HG02642 (cell line): ENCODE results near the gene PSMD13.
A peak's percentile ranks its signal among the peaks of the same experiment; 100 is the strongest.

Source experiments
- ATAC-seq: cut with Tn5 transposase; IDR thresholded peaks from one replicate; pipeline ENCODE4 v1.9.1; 2021; ENCODE audit warnings: mild to moderate bottlenecking; ENCODE audit not compliant: unreplicated experiment, poor library complexity

The PSMD13 gene

GRCh38 chr11:203945-204586 is 32.7 kb upstream of the PSMD13 start:
- ATAC-seq, result no peak

DNA sequence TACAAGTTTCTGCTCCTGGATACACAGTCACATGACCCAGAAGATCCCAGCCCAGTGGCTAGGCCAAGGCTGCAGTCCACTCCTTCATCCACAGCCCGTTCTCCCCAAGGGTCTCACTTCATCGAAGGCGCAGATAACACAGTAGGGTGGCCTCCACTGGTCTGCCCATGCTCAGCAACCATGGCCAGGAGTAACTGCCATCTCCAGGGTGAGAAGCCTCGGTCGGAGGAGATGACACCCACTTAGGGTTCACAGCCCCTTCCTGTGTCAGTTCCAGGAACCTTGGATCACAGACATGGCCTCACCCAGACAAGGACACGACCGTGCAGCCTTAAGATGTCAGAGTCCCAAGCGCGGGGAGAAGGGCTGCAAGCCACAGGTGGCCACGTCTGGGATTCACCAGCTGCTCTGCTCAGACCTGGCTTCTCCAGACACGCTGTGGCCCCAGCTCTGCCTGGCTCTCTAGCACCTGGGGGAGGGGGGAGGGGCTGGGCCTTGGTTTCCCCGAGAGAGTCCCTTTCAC is 32.1 kb upstream of the PSMD13 start:
- no peak for ATAC-seq

DNA sequence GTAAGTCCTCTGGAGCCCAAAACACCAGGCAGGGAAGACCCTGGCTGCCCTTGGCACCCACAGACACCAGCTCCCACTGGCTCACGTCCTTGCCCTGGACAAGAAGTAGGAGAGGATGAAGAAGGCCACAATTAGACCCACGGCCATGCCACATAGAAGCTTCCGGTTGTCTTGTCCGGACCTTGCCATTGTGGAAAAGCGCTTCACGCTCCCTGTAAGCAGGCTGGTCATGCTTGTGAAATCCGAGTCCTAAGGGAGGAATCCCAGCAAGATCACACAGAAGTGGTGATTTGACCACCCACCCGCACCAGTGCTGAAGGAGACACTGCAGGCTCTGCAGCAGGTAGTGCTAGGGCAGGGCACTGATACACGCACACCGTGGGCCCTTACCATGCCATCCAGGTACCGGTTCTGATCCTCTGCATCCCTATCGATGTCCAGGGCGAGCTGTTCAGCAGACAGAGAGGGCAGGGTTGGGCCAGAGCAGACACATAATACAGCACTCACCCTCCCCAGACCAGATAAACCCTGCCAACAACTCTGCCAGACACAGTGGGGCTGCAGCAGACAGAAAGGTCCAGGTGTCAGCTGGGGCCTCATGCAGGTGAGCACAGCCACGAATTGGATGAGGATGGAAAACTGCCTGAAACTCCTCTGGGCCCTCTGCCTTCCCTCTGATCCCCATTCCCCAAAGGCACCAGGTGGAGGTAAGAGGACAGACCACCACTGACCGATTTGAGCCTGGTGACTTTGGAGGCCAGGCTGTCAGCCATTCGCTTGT is 31.4 kb upstream of the PSMD13 start:
- ATAC-seq, result no peak

DNA sequence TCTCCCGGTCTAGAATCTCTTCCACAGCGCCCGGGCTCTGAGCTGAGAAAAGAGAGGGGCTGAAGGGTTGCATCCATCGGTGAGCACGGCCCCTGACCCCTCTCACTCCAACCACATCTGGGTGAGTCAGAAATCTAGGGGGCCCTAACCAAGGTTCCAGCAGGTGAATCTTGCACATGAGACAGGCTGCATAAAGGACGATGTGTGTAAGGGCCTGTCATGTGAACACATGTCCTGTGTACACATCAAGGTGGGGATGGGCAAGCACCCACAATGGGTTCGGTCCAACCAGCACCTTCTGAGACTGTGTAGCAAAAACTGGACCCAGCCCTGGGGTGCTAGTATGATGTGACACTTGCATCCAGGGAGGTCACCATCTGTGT is 30.8 kb upstream of the PSMD13 start:
- no peak for ATAC-seq

DNA sequence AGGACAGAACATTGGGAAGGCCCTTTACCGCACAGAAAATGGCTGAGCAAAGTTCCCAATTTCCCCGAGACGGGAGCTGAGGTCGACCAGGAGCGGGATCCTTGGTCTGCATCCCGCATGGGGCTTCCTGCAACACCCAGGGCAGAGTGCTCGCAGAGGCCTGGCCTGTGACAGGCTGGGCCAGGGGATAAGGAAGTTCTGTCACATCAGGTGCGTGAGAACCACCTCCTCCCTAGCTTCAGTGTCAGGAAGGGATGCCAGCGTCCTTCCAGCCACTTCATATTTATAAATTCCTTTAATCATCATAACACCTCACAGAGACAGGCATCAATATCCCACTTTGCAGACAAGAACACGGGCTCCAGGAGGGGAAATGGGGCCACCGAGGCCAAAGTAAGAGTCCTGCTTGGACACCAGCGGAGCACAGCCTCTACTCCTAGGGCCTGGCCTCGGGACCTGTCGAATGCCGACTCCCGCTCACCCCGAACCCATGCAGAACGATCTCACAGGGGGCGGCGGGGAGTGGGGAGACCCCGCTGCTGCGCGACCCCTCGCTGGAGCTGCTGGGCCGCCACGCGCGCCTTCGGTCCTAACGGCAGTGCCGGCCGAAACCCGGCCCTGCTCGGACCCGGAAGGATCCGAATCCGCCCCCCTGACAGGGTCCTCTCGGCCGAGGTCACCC is 30.1 kb upstream of the PSMD13 start:
- no peak for ATAC-seq

GRCh38 chr11:207208-207862 is 29.4 kb upstream of the PSMD13 start, which contains the start of the genes BET1L and RIC8A:
TSS of gene BET1L (minus strand) at chr11:207399. CDS start at chr11:207321, 78 bp downstream.
TSS of gene RIC8A (plus strand) at chr11:207708. CDS start at chr11:208855, 1,147 bp downstream.
- ATAC-seq, result peak; percentile 78

DNA sequence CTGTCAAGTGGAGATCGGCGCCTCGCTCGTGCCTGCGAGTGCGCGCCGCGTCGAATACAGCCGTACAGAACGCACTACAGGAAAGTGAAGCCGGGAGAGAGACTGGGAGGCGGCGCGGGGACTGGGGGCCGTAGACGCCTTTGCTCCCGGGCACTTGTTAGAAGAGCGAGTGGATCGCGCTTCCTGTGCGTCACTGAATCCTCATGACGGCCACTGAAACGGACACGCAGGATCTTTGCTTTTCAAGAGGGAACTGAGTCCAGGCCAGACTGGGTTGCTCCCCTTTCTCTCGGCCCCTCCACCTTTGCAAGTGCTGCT is 29.0 kb upstream of the PSMD13 start:
- no peak for ATAC-seq

DNA sequence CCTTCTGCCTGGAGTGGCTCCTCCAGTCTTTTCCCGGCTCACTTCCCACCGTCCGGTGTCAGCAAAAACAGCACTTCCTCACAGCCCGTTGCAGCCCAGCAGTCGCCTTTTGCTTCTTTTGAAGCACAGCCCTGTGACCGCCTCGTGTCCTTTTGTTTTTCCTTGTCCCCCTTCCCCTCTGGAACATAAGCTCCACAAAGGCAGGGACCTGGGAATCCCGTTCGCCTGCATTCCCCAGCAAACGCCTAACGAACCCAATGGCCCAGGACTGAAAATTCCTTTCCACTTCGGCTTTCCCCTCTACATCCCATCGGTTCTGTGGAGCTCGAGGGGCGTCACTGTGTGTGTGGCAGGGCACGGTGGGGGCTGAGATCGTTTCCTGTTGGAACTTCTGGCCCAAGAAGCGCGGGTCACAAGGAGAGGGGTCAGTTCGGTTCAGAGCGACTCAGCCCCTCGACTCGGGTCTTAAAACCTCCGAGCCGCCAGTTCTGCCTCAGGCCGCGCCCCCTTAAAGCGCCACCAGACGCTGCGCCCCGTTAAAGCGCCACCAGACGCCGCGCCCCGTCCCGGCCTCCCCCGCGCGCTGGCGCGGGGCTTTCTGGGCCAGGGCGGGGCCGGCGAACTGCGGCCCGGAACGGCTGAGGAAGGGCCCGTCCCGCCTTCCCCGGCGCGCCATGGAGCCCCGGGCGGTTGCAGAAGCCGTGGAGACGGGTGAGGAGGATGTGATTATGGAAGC is 28.4 kb upstream of the PSMD13 start:
- ATAC-seq, result peak; percentile 41

DNA sequence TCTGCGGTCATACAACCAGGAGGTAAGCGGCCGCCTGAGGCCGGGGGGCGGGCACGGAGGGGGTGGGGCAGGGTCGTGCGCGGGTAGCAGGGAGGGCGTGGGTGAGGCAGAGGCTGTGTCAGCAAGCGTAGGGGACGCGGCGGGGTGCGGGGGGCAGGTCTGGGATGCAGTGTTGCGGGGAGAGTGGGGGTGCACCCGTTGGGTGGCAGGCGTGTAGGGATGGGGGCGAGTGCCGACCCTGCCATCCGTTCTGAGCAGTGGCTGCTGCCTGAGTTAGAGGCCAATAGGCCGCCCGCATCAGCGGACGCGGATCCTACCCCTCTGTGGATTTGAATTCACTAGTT is 27.9 kb upstream of the PSMD13 start:
- no peak for ATAC-seq

DNA sequence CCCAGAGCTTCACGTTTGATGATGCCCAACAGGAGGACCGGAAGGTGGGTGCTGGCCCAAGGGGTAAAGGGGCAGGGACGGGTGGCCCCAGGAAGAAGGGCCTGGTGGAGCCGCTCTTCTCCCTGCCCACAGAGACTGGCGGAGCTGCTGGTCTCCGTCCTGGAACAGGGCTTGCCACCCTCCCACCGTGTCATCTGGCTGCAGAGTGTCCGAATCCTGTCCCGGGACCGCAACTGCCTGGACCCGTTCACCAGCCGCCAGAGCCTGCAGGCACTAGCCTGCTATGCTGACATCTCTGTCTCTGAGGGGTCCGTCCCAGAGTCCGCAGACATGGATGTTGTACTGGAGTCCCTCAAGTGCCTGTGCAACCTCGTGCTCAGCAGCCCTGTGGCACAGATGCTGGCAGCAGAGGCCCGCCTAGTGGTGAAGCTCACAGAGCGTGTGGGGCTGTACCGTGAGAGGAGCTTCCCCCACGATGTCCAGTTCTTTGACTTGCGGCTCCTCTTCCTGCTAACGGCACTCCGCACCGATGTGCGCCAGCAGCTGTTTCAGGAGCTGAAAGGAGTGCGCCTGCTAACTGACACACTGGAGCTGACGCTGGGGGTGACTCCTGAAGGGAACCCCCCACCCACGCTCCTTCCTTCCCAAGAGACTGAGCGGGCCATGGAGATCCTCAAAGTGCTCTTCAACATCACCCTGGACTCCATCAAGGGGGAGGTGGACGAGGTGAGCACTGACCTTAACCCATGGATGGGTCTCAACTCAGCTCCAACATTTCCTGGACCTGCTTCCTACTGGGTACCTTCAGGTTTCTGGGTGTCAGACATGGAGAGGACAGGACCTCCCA is 27.3 kb upstream of the PSMD13 start:
- no peak for ATAC-seq

DNA sequence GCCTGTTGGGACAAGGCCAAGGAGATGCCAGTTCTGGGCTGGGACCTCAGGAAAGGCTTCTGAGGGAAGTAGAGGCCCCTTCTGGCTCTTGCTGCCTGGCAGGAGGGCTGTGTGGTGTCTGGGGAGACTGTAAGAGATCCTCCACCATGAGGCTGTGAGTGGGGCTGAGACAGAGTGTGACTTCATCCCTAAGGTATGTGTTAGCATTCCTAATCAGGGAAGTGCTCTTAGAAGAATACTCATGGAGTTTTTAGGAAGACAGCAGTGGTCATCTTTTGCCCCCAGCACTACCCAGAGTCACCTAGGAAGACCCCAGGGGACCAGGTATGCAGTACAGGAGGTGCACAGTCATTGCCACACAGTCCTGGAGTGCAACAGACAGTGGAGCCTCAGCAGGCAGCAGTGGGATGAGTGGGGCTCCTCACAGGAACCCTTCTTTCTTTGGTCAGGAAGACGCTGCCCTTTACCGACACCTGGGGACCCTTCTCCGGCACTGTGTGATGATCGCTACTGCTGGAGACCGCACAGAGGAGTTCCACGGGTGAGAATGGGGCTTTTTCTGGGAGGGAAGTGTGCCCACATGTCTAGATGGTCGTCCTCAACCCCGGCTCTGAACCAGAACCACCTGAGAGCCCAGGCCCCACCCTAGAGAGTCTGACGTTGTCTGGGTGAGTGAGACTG is 26.5 kb upstream of the PSMD13 start:
- no peak for ATAC-seq

- no peak for ATAC-seq
These were observed 26.0 kb upstream of the PSMD13 start for GRCh38 chr11:210803-211180.

DNA sequence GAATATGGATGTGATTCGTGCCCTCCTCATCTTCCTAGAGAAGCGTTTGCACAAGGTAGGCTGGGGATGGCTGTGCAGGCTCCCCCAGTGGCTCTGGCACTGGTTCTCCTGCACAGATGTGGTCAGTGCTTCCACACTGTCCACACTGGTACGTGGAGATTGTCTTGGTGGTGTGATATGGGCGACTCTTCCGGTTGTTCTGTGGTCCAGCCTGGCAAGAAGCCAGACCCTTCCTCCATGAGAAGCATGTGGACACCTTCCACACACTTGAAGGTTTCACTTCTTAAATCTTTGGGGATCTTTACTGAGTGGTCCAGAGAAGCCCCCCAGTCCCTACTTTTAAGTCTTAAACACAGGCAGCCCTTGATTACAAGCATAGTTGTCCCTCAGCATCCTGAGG is 25.5 kb upstream of the PSMD13 start:
- ATAC-seq, result no peak

GRCh38 chr11:211741-212140 is 25.0 kb upstream of the PSMD13 start:
- ATAC-seq, result no peak

GRCh38 chr11:212150-213100 is 24.4 kb upstream of the PSMD13 start:
- ATAC-seq, result no peak

- no peak for ATAC-seq
These were observed 23.7 kb upstream of the PSMD13 start for GRCh38 chr11:213111-213510.

DNA sequence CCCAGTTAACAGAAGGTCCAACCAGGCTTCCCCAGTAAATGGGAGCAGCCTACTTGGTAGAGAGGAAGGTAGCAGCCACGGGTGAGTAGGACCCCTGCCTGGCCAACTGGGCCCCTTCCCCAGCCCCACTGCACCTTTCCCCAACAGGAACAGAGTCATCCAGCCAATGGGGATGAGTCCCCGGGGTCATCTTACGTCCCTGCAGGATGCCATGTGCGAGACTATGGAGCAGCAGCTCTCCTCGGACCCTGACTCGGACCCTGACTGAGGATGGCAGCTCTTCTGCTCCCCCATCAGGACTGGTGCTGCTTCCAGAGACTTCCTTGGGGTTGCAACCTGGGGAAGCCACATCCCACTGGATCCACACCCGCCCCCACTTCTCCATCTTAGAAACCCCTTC is 22.7 kb upstream of the PSMD13 start:
- ATAC-seq, result no peak

GRCh38 chr11:215581-216037 is 21.2 kb upstream of the PSMD13 start:
- ATAC-seq, result no peak
